ENCODE data around the gene EPHA2.

GRCh38 chr1:16176653-16177052, 20.8 kb upstream of the EPHA2 start:
- no peak for TF ChIP-seq CTCF (IDR thresholded peaks at IDR 0.05)
- TF ChIP-seq POLR2A (IDR thresholded peaks at IDR 0.05) = no peak
